ENCODE measurements around the gene UPK2.
"Not testable (repeated sequence)": the region's sequence is repeated elsewhere in the genome, so short reads cannot be mapped to it uniquely, and the experiment has no call there.

Gene UPK2

GRCh38 chr11:118935376-118935775 lies 20.7 kb upstream of the UPK2 start:
- DNase-seq (ENCODE audit: extremely low read depth in 1 of 2, low read depth in 1 of 2), result no peak

GRCh38 chr11:118938491-118939403 lies 17.4 kb upstream of the UPK2 start:
- DNase-seq (ENCODE audit: extremely low read depth in 1 of 2, low read depth in 1 of 2), result no peak

GRCh38 chr11:118939404-118939915 lies 16.6 kb upstream of the UPK2 start:
- no peak for DNase-seq (ENCODE audit: extremely low read depth in 1 of 2, low read depth in 1 of 2)

- peak in 1 of 2 donors; percentile 53 for DNase-seq (ENCODE audit: extremely low read depth in 1 of 2, low read depth in 1 of 2)
Measured at GRCh38 chr11:118939953-118940598, 16.0 kb upstream of the UPK2 start.

GRCh38 chr11:118947091-118947490 lies 9.0 kb upstream of the UPK2 start:
- no peak for DNase-seq (ENCODE audit: extremely low read depth in 1 of 2, low read depth in 1 of 2)

- DNase-seq (ENCODE audit: extremely low read depth in 1 of 2, low read depth in 1 of 2), result no peak
Measured at GRCh38 chr11:118948000-118948399, 8.1 kb upstream of the UPK2 start.

GRCh38 chr11:118953265-118953664 lies 2.8 kb upstream of the UPK2 start:
- DNase-seq (ENCODE audit: extremely low read depth in 1 of 2, low read depth in 1 of 2), result no peak

- DNase-seq (ENCODE audit: extremely low read depth in 1 of 2, low read depth in 1 of 2), result not testable (repeated sequence)
Measured at GRCh38 chr11:118953976-118954375, 2.1 kb upstream of the UPK2 start.

GRCh38 chr11:118956847-118957469 lies 860 bp downstream of the UPK2 start:
- no peak for DNase-seq (ENCODE audit: extremely low read depth in 1 of 2, low read depth in 1 of 2)

GRCh38 chr11:118957549-118957948 lies 1.5 kb downstream of the UPK2 start:
- DNase-seq (ENCODE audit: extremely low read depth in 1 of 2, low read depth in 1 of 2), result no peak

GRCh38 chr11:118957968-118958367 lies 1.9 kb downstream of the UPK2 start:
- DNase-seq (ENCODE audit: extremely low read depth in 1 of 2, low read depth in 1 of 2), result no peak

- no peak for DNase-seq (ENCODE audit: extremely low read depth in 1 of 2, low read depth in 1 of 2)
Measured at GRCh38 chr11:118958577-118958976, 2.5 kb downstream of the UPK2 start.

- no peak for DNase-seq (ENCODE audit: extremely low read depth in 1 of 2, low read depth in 1 of 2)
Measured at GRCh38 chr11:118961189-118961588, 5.1 kb downstream of the UPK2 start.

- DNase-seq (ENCODE audit: extremely low read depth in 1 of 2, low read depth in 1 of 2), result no peak
Measured at GRCh38 chr11:118961591-118961990, 5.5 kb downstream of the UPK2 start.

- DNase-seq (ENCODE audit: extremely low read depth in 1 of 2, low read depth in 1 of 2), result not testable (repeated sequence)
Measured at GRCh38 chr11:118969508-118969907, 13.4 kb downstream of the UPK2 start.

GRCh38 chr11:118971646-118972045 lies 15.5 kb downstream of the UPK2 start, which contains the start of gene FOXR1:
FOXR1 (plus strand) TSS chr11:118971761; CDS start chr11:118971932, 171 bp downstream.
- DNase-seq (ENCODE audit: extremely low read depth in 1 of 2, low read depth in 1 of 2), result no peak

GRCh38 chr11:118973985-118974384 lies 17.9 kb downstream of the UPK2 start:
- no peak for DNase-seq (ENCODE audit: extremely low read depth in 1 of 2, low read depth in 1 of 2)

GRCh38 chr11:118975771-118976709 lies 19.9 kb downstream of the UPK2 start:
- no peak for DNase-seq (ENCODE audit: extremely low read depth in 1 of 2, low read depth in 1 of 2)

GRCh38 chr11:118979434-118979833 lies 23.3 kb downstream of the UPK2 start:
- DNase-seq (ENCODE audit: extremely low read depth in 1 of 2, low read depth in 1 of 2), result no peak

- no peak for DNase-seq (ENCODE audit: extremely low read depth in 1 of 2, low read depth in 1 of 2)
Measured at GRCh38 chr11:118980191-118980881, 24.2 kb downstream of the UPK2 start.
